HG03025 (cell line): Measurements from ENCODE around the gene SLC25A46.
"Not testable (repeated sequence)": the region's sequence is repeated elsewhere in the genome, so short reads cannot be mapped to it uniquely, and the experiment has no call there.

ENCODE experiments used
- ATAC-seq: cut with Tn5 transposase; IDR thresholded peaks from one replicate; pipeline ENCODE4 v1.9.1; 2021; ENCODE audit warnings: mild to moderate bottlenecking, moderate library complexity; ENCODE audit not compliant: unreplicated experiment, low FRiP score

The SLC25A46 gene

GRCh38 chr5:110753600-110753999 is 14.8 kb downstream of the SLC25A46 start:
- ATAC-seq = no peak

- ATAC-seq = no peak
These were observed 15.4 kb downstream of the SLC25A46 start for GRCh38 chr5:110754181-110754580.

GRCh38 chr5:110757118-110757729 is 18.4 kb downstream of the SLC25A46 start:
- ATAC-seq = no peak

GRCh38 chr5:110760158-110760557 is 21.4 kb downstream of the SLC25A46 start:
- ATAC-seq = no peak

GRCh38 chr5:110768138-110768860 is 29.5 kb downstream of the SLC25A46 start:
- ATAC-seq = no peak

GRCh38 chr5:110769000-110769681 is 30.3 kb downstream of the SLC25A46 start:
- no peak for ATAC-seq

GRCh38 chr5:110770286-110770685 is 31.5 kb downstream of the SLC25A46 start:
- ATAC-seq = no peak

- ATAC-seq = no peak
These were observed 46.1 kb downstream of the SLC25A46 start for GRCh38 chr5:110784901-110785300.

- ATAC-seq = no peak
These were observed 46.5 kb downstream of the SLC25A46 start for GRCh38 chr5:110785356-110785755.

GRCh38 chr5:110788006-110788405 is 49.2 kb downstream of the SLC25A46 start:
- not testable (repeated sequence) for ATAC-seq

- ATAC-seq = no peak
These were observed 51.9 kb downstream of the SLC25A46 start for GRCh38 chr5:110790673-110791072.

- no peak for ATAC-seq
These were observed 64.2 kb downstream of the SLC25A46 start for GRCh38 chr5:110802998-110803397.

GRCh38 chr5:110803467-110804326 is 64.9 kb downstream of the SLC25A46 start:
- no peak for ATAC-seq

GRCh38 chr5:110807169-110807568 is 68.4 kb downstream of the SLC25A46 start:
- no peak for ATAC-seq

- ATAC-seq = no peak
These were observed 70.2 kb downstream of the SLC25A46 start for GRCh38 chr5:110809006-110809405.
